ENCODE data around the gene FBN3.

DNA sequence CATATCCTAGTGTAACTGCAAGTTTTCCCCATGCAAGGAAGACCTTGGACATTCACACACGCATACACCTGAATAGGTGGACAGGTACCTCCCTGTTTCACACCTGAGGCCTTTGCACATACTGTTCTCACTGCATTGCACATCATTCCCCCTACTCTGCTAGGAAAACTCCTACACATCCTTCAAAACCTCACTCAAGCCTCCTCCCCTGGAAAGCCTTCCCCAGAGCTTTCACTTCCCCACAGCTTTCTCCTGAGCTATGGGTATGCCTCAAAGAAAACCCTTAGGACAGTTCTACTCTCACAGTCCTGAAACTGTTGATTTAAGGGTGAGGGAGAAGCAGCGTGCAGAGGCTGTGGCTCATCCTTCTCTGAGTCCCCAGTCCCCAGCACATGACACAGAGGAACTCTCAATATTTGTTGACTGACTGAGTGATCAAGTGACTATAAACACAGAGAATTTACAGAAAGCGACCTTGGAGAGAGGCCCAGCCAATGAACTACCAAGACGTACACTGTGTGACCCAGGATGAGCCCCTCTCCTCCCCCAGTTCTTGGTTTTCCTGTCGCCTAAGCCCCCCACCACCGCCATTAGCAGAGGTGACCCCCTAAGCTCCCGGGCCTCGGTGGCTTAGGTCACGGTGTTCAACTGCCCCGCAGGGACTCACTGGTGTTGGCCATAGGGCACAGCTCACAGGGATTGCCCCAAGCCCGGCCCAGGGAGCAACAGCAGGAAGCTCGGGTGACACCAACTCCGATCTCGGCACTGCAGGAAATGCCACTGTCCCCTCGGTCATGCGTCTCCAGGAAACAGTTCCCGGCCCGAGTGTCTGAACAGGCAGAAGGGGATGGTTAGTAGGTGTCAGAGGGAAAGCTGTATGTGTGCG, 40.6 kb downstream of the FBN3 start:
- TF ChIP-seq CTCF (IDR thresholded peaks at IDR 0.05): no peak
- no peak for TF ChIP-seq POLR2A (IDR thresholded peaks at IDR 0.05)

All from lower leg skin (tissue), 3 donors.